DMS53 (cell line): Measurements from ENCODE around the gene TREML1.
A peak's percentile ranks its signal among the peaks of the same experiment; 100 is the strongest.

Source experiments
- DNase-seq: peaks from one replicate; lab custom pipeline; 2025; lab: John Stamatoyannopoulos, UW

Gene TREML1, protein sequence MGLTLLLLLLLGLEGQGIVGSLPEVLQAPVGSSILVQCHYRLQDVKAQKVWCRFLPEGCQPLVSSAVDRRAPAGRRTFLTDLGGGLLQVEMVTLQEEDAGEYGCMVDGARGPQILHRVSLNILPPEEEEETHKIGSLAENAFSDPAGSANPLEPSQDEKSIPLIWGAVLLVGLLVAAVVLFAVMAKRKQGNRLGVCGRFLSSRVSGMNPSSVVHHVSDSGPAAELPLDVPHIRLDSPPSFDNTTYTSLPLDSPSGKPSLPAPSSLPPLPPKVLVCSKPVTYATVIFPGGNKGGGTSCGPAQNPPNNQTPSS

GRCh38 chr6:41153992-41154625 is at the start of gene TREML1:
TREML1 (minus strand) TSS chr6:41154347; CDS start chr6:41154288, 59 bp downstream.
- no peak for DNase-seq

DNA sequence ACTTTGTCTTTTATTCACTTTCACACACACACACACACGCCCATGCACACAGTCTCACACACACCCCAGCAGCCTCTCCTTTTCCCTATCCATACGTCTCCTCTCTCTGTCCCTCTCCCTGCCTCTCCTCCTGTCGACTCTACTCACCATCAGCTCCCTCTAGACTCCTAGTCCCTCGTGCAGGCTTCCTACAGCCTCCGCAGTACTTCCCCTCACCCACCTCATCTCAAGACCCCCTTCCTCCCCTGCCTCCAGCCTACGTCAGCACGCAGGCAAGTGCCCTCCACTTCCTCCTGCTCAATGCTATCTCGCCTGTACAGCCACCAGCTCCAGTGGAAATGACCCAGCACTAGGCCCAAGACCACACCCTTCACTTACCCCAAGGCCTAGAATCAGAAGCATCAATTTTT is 47.6 kb upstream of the TREML1 start:
- no peak for DNase-seq

GRCh38 chr6:41200901-41201763 is 47.0 kb upstream of the TREML1 start, which contains the start of gene TREML2:
TREML2 (minus strand) TSS chr6:41201149; CDS start chr6:41201008, 141 bp downstream.
- DNase-seq = no peak

DNA sequence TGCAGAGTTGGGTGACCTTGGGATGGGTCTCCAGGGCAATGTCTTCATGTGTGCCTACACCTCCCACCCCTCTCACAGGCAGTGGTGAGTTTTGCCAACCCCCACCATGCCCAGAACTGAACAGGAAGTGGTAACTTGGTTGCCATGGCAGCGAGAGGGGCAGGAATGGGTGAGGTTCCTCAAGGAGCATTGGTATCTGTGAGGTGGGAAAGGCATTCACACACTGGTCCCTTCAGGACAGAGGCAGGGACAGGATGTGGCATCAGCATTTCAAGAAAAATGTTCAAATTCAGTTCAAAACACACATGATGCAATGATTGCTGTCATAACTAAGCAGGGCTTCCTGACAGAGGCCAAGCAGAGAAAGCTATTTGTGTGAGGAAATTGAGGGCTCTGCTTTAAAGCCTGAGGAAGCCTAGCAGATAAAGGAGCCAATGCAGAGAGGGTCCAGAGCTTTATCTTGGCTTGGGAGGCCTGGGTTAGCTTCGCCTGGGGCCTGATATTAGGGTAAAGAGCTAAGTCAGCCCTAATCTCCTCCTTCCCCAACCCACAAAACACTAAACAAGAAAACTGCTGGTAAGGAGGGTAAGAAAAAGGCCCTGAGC is 46.3 kb upstream of the TREML1 start:
- no peak for DNase-seq

- no peak for DNase-seq
Measured at GRCh38 chr6:41199552-41200246, 45.6 kb upstream of the TREML1 start.

GRCh38 chr6:41197234-41197633 is 43.1 kb upstream of the TREML1 start:
- DNase-seq = no peak

DNA sequence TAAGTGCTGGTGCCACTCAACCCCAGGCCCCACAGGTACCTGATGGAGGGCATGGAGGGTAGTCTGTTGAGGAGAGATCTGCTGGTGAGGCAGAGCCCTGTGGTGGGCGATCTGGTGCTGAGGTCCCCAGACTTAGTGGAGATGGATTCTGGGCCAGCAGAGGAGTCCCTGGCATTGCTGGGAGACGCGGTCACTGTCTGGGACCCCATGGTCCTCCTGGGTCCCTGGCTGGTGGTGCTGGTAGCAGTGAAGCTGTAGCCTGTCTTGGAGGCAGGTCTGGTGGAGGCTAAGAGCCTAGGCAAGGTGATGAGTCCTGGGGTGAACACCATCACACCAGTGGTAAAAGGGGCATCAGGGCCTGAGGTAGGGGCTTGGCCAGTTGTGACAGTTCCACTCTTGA is 40.2 kb upstream of the TREML1 start:
- DNase-seq = no peak

GRCh38 chr6:41193884-41194283 is 39.7 kb upstream of the TREML1 start:
- no peak for DNase-seq

- DNase-seq = no peak
Measured at GRCh38 chr6:41193171-41193734, 39.1 kb upstream of the TREML1 start.

DNA sequence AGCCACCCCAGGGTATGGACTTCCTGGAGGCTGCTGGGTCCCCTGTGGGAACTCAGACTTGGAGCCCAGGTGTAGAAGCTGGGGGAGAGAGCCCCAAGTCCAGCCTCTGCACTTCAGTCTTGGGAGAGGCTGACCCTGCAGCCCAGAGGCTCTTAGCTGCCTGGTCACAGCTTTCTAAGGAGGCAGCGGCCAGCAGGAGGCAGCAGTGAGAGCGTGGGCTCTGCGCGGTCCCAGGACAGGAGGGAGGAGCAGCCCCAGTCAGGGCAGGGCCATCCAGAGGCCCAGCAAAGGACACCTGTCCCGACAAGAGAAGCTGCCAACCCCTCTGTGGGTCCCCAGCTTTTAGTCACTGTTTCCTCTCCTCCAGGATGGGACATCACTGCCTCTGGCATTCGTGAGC is 37.4 kb upstream of the TREML1 start:
- peak; percentile 40 for DNase-seq

DNA sequence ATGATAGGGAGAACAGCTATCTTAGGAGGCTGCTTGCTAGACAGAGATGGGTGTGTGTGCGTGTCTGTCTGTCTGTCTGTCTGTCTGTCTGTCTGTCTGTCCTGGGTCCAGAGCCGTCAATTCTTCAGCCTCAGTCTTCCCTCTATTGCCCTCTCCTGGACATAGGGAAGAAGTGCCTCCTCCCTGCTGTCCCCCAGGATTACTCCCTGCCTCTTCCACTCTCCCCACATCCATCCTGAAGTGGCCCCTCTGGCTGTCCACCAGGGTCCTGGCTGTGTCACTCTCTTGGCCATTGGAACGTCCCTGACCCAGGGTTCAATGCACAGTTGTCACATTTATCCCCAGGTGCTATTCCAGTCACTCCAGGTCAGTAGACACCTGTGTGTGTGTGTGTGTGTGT is 36.6 kb upstream of the TREML1 start:
- no peak for DNase-seq

GRCh38 chr6:41189967-41190366 is 35.8 kb upstream of the TREML1 start:
- no peak for DNase-seq

GRCh38 chr6:41189046-41189445 is 34.9 kb upstream of the TREML1 start:
- peak; percentile 42 for DNase-seq

GRCh38 chr6:41187924-41188886 is 34.1 kb upstream of the TREML1 start:
- peak; percentile 89 for DNase-seq

DNA sequence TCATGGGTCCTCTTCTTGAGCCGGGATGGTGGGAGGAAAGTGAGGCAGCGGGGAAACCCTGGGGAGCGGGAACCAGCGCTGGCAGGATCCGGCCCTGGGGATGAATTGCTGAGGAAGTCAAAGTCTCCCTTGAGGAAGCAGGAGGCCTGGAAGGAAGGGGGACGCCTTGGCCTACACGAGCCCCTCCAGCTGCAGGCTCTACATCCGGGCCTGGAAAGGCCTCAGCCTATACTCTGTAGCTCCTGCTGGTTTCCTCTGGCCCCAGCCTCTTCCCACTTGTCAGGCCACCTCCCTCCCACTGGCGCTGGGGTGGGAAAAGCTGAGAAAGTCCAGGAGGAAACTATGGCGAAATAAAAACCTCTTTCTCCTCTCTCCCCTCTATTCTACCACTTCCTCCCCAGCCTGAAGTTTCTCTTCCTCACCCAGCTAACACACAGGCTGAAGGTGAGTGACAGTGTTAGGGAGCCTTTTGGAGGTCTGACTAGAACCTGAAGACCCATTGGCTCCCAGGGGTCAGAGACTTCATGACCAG is 31.9 kb upstream of the TREML1 start:
- DNase-seq = no peak

GRCh38 chr6:41184761-41185160 is 30.6 kb upstream of the TREML1 start:
- DNase-seq = no peak

DNA sequence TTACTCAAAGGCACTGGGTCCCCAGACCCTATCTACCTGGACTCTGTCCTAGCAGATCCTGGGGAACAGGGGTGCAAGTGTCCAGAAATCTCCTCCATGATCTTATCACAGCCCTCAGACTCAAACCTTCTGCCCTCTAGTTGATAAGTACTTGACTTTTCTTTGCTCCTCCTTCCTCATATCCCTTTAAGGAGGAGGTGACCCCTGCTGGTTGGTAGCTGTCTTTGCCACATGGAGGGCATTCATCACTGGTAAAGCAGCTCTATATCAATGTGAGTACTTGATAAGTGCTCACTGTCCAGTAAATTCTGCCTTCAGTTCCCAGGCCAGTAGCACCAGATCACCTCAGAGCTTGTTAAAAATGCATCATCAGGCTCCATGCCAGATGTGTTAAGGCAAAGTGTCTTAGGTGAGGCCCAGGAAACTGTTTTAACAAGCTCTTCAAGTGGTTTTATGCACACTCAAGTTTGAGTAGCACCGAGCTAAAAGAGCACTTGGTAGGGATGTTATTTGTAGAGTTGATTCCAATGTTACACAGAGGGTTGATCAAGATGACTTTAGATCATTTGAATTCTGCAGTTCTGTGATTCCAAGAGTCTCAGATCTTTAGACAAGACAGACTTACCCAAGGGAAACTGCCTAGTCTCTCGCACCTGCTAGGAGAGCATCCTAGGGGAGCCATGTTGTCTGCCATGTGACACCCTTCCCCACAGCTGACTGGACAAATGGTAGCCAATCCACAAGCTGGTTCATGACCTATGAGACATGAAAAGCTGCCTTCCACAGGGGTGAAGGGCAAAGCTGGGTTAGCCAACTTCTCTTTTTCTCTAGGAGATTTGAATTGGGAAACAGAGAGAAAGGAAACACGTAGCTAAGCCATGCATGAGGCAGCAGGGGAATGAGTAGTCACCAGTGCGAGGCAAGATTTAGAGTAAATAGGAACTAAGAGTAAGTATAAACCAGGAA is 28.2 kb upstream of the TREML1 start:
- DNase-seq = peak; percentile 92

GRCh38 chr6:41181566-41181965 is 27.4 kb upstream of the TREML1 start:
- no peak for DNase-seq

GRCh38 chr6:41179163-41179562 is 25.0 kb upstream of the TREML1 start:
- DNase-seq = no peak
